Ovary (tissue), 9 donors: Measurements from ENCODE around the gene MARCHF2. TPM values are rescaled to one million over a fixed set of nuclear protein-coding genes. Genes with fewer than 3 reads are reported as not detected.
"Not testable (repeated sequence)": the region's sequence is repeated elsewhere in the genome, so short reads cannot be mapped to it uniquely, and the experiment has no call there.

Experiments
- DNase-seq, 5 donors: peaks; one replicate each; pipeline ENCODE4 v3.0.0-alpha.2; 2019 to 2020
- H3K27ac ChIP-seq, 2 donors: fragments of 200-600 bp; one replicate each; pipeline versions ENCODE4 v1.5.1 to v1.8.0; 2019 to 2022
- H3K27me3 ChIP-seq: fragments of 200-600 bp; one replicate; pipeline ENCODE4 v1.8.0; 2022
- H3K36me3 ChIP-seq: fragments of 200-600 bp; sonication (generic); one replicate; pipeline ENCODE4 v1.5.1; 2019
- H3K4me1 ChIP-seq: one replicate; pipeline ENCODE4 v1.8.1; 2013; ENCODE audit warnings: mild to moderate bottlenecking, moderate library complexity; ENCODE audit not compliant: insufficient read depth
- H3K4me3 ChIP-seq: fragments of 200-600 bp; sonication (generic); one replicate; pipeline ENCODE4 v1.5.1; 2017
- H3K9me3 ChIP-seq, 2 donors: fragments of 200-600 bp in 1 of 2; sonication (generic) in 1 of 2; one replicate each; pipeline versions ENCODE4 v1.5.1 to v1.8.1; 2013 to 2019; ENCODE audit warnings: mild to moderate bottlenecking in 1 of 2, moderate library complexity in 1 of 2
- EP300 ChIP-seq: sonication (generic); formaldehyde crosslinking; IDR thresholded peaks from one replicate; pipeline ENCODE4 v1.6.1; 2017; ENCODE audit warnings: antibody characterized with exemption
- POLR2A ChIP-seq: fragments of 450-650 bp; IDR thresholded peaks from one replicate; pipeline ENCODE4 v1.6.1; 2017; ENCODE audit warnings: antibody characterized with exemption, mild to moderate bottlenecking, moderate library complexity
- WGBS, 3 donors: extraction: QIAGEN DNeasy Blood & Tissue Kit in 1 of 3; methylation state at CpG; one replicate each; pipeline versions ENCODE4 v1.1.5 to v1.1.7; 2013 to 2017; 5-methylcytosine and 5-hydroxymethylcytosine counted together
- intact Hi-C, 4 donors: fragments of 100-400 bp; cut with DNase I; formaldehyde crosslinking; loops; one replicate each; pipeline versions ENCODE4 v1.11.0 to v1.15.1; 2022 to 2023
- polyA plus RNA-seq, 2 donors: library from polyadenylated mRNA; stranded (reverse); fragments of 200-250 nt in 1 of 2; fragments of 350-450 nt in 1 of 2; fragmentation: Illumina TruSeq in 1 of 2; extraction: RNeasy Lipid Tissue Mini Kit (QIAGEN cat#74804) in 1 of 2; gene quantifications; one replicate each; pipeline ENCODE4 v1.2.3, GENCODE V29; 2013 to 2014
- total RNA-seq, 7 donors: library from RNA; depleted of rRNA in 2 of 7; stranded (reverse); fragments of >200 nt in 2 of 7; fragmentation: NEBNext Ultra II Directional in 3 of 7; extraction: Animal tissue kit (Norgen Biotek cat#: 25700) in 3 of 7; gene quantifications; one replicate each; pipeline versions ENCODE4 v1.1.0 to v1.2.4, GENCODE V29; 2016 to 2023
- TF ChIP-seq, protein P1 (sequence below), 3 donors: fragments of 450-650 bp in 2 of 3; fragments of 200-600 bp in 1 of 3; IDR thresholded peaks; one replicate each; pipeline versions ENCODE4 v1.5.1 to v1.8.0; 2016 to 2022; ENCODE audit warnings: antibody characterized with exemption in 3 of 3, mild to moderate bottlenecking in 1 of 3
- donor health status: DM: no; HTN: no; CAD: no; lungs with moderate emphysema.
- donor health status: DM: no; HTN: no; CAD: no.
- donor health status: Bipolar disorder and iron deficiency.
- donor health status: DM: yes; HTN: yes; CAD: no.
- donor health status: DM: no; HTN: no; CAD: no.
- donor health status: DM: yes; HTN: yes; CAD: no.

MARCHF2 gene
- total and polyA plus RNA-seq, 9 donors, result 13.8 to 62.7 (median 24.7) TPM

DNA sequence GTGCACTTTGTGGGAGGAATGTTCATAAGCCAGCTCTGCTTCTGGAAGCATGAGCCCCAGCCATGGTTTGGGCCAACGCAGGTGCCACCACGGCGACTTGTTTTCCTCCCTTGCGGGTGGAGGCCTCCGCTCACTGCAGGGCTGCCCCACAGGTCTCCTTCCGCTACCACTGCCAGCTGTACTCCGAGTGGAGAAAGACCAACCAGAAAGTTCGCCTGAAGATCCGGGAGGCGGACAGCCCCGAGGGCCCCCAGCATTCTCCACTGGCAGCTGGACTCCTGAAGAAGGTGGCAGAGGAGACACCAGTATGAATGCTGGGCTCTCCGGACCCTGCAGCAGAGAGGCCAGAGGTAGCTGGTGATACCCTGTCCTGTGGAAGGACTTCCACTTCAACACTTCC lies 25.1 kb downstream of the MARCHF2 start:
- peak in 1 of 5 donors; percentile 27 for DNase-seq
- H3K9me3 ChIP-seq, result no peaks in the 10 kb centered on the region
- no peaks in the 10 kb centered on the region for H3K27me3 ChIP-seq
- no peaks in the 10 kb centered on the region for H3K4me1 ChIP-seq
- WGBS, 3 donors, result 94 to 96% (median 94%) methylated on average over 12 of the region's 12 CpGs
- no peak overlapping the region for H3K4me3 ChIP-seq
- no peaks in the 10 kb centered on the region for H3K36me3 ChIP-seq
- no peak for TF ChIP-seq EP300
- TF ChIP-seq, protein P1, sequence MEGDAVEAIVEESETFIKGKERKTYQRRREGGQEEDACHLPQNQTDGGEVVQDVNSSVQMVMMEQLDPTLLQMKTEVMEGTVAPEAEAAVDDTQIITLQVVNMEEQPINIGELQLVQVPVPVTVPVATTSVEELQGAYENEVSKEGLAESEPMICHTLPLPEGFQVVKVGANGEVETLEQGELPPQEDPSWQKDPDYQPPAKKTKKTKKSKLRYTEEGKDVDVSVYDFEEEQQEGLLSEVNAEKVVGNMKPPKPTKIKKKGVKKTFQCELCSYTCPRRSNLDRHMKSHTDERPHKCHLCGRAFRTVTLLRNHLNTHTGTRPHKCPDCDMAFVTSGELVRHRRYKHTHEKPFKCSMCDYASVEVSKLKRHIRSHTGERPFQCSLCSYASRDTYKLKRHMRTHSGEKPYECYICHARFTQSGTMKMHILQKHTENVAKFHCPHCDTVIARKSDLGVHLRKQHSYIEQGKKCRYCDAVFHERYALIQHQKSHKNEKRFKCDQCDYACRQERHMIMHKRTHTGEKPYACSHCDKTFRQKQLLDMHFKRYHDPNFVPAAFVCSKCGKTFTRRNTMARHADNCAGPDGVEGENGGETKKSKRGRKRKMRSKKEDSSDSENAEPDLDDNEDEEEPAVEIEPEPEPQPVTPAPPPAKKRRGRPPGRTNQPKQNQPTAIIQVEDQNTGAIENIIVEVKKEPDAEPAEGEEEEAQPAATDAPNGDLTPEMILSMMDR (IDR thresholded peaks at IDR 0.05), result no peak
- no peak for TF ChIP-seq POLR2A
- intact Hi-C loops, result no loop called here
- no peak overlapping the region for H3K27ac ChIP-seq

DNA sequence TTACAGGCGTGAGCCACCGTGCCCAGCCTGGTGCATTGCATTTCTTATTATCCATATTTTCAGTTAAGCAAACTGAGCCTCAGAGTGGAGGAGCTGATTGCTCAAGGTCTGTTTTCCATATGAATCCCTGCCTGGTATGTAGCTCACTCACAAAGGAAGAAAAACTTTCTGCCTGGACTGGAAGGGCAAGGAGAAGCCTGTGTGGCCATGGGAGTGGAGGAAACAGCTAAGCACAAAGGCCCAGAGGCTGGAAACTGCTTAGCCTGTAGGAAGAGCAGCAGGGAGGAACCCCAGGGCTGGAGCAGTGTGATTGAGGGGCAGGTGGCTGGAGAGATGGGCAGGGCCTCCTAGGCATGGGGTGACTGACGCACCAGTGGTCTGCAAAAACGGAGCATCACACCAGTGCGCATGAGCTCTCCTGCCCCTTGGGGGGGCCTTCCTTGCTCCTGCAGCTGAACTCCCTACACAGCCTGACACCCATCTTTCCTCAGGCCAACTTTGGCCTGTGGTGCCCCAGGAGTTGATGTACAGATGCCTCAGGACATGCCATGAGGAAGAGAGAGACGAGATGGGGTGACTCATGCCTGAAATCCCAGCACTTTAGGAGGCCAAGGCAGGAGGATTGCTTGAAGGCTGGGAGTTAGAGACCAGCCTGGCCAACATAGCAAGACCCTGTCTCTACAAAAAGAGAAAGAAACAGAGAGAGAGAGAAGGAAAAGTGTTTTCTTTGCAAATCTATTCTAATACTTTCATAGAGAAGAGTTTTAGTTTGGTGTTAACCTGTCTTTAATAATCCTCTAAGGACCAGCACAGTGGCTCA lies 28.8 kb downstream of the MARCHF2 start:
- H3K27me3 ChIP-seq, result no peaks in the 10 kb centered on the region
- H3K27ac ChIP-seq, result no peak overlapping the region
- TF ChIP-seq, protein P1 (IDR thresholded peaks at IDR 0.05), result no peak
- TF ChIP-seq EP300 (no peak), POLR2A (no peak)
- DNase-seq, result peak in 1 of 5 donors; percentile 23
- intact Hi-C loops, result no loop called here
- H3K9me3 ChIP-seq, result no peaks in the 10 kb centered on the region
- 84 to 88% (median 85%) methylated on average over 6 of the region's 6 CpGs for WGBS, 3 donors
- H3K36me3 ChIP-seq, result no peaks in the 10 kb centered on the region
- H3K4me3 ChIP-seq, result no peak overlapping the region
- H3K4me1 ChIP-seq, result no peaks in the 10 kb centered on the region

DNA sequence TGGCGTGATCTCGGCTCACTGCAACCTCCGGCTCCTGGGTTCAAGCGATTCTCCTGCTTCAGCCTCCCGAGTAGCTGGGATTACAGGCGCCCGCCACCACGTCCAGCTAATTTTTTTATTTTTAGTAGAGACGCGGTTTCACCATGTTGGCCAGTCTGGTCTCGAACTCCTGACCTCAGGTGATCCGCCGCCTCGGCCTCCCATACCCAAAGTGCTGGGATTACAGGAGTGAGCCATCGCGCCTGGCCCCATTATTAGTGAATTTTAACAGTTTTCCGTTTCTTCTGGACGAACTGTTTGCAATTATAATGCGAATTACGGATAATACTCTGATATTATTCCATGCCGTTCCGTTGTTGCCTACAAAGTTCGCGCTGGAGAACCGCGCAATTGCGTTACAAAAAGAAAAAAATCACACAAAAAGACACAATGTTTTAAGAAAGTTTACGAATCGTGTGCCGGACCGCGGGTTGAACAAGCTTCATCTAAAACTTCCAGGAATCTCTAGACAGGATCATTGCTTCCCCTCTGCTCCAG lies 31.1 kb downstream of the MARCHF2 start:
- peak overlapping the region; percentile 95 for H3K4me3 ChIP-seq
- intact Hi-C loops, result loop anchor here in 1 of 4 donors (2.0 kb wide), 1 partner anchor 31 kb away; the partner anchor contains the start of gene MARCHF2
- peak overlapping the region in 1 of 2 donors; percentile 87 for H3K27ac ChIP-seq
- not testable (repeated sequence) for H3K9me3 ChIP-seq, H3K4me1 ChIP-seq, H3K27me3 ChIP-seq, DNase-seq, H3K36me3 ChIP-seq
- 21 to 27% (median 25%) methylated on average over 32 of the region's 32 CpGs for WGBS, 3 donors

DNA sequence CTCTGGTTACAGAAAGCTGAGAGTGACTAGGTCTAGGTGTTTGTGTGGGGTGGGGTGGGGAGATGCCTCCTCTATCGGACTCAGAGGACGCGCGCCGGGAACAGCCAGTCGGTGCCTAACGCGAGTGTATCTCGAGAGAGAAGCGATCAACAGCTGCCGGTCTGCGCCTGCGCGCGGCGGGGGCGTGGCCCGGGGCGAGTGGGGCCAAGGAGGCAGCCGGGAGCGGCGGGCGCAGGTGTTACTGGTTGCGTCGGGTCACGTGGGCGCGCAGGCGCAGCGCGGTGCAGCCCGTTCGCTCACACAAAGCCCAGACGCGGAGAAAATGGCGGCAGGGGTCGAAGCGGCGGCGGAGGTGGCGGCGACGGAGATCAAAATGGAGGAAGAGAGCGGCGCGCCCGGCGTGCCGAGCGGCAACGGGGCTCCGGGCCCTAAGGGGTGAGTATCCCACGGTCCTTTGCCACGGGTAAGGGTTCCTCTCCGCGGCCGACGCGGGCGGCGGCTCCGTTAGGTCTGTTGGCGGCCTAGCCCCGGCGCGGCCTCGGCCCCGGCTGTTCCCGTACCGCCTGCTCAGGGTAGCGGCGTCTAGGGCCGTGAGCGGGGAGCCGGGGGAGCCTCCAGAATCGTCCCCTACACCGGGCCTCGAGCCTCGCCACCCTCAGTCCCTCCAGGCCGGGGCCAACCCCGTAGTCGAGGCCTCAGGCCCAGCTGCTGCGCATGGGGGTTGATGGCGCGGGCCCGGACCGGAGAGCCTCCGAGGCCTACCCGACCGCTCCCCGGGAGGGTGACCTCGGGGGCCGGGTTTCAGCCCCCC lies 31.8 kb downstream of the MARCHF2 start, which contains the start of gene HNRNPM:
Gene HNRNPM, plus strand, starts transcription at position 299 of the 811 bp plus-strand sequence. Its CDS starts 24 bp downstream, at position 323.
- Histone ChIP-seq H3K36me3 (no peaks in the 10 kb centered on the region), H3K27me3 (no peaks in the 10 kb centered on the region), H3K27ac (peak within 1 kb of the TSS; percentile 83 to 87), H3K4me3 (peak within 1 kb of the TSS; percentile 95), H3K9me3 (no peaks in the 10 kb centered on the region), H3K4me1 (peaks cover 7% of the 10 kb centered on the region)
- peak; percentile 99 to 100 (median 100) for DNase-seq
- WGBS, 3 donors, result 0 to 1% (median 0%) methylated on average over 82 to 93 of the region's 93 CpGs
- TF ChIP-seq EP300, result no peak
- peak; percentile 94 for TF ChIP-seq POLR2A
- TF ChIP-seq, protein P1 (IDR thresholded peaks at IDR 0.05), result peak in 1 of 3 donors; percentile 17
- intact Hi-C loops, result loop anchor here in 1 of 4 donors (2.0 kb wide), 1 partner anchor 32 kb away; the partner anchor contains the start of gene MARCHF2
